T-cell (primary cell): ENCODE data around the gene REXO4. TPM values are rescaled to one million over a fixed set of nuclear protein-coding genes. Genes with fewer than 3 reads are reported as not detected.
"Not testable (repeated sequence)": the region's sequence is repeated elsewhere in the genome, so short reads cannot be mapped to it uniquely, and the experiment has no call there.

Experiments
- ATAC-seq, 4 experiments: fragments of 200-7000 bp in 3 of 4; fragments of 150-1000 bp in 1 of 4; cut with Tn5 transposase; replicated peaks in 1 of 4; 1 replicate in 3 of 4; 2 replicates in 1 of 4; pipeline ENCODE4 v1.10.0; 2021; ENCODE audit warnings: moderate library complexity in 3 of 4, mild to moderate bottlenecking in 2 of 4, moderate number of reproducible peaks in 1 of 4
- CTCF ChIA-PET, 2 donors: fragments of 300-600 bp; sonication (Branson Sonifier 250); formaldehyde crosslinking; loops; one replicate each; lab custom pipeline; 2022; ENCODE audit warnings: antibody characterized with exemption in 2 of 2; lab: Charles Lee
- POLR2A ChIA-PET, 2 donors: fragments of 300-600 bp; sonication (Branson Sonifier 250); formaldehyde crosslinking; loops; one replicate each; lab custom pipeline; 2022; ENCODE audit warnings: antibody characterized with exemption in 2 of 2; lab: Charles Lee
- DNase-seq, 35 experiments: peaks; one replicate each; pipeline versions ENCODE4 v3.0.0 to v3.0.0-alpha.2; 2013 to 2023
- H3K27ac ChIP-seq: one replicate; pipeline ENCODE4 v1.5.1; 2013; ENCODE audit warnings: low read length
- H3K27me3 ChIP-seq, 2 experiments: replicated peaks in 1 of 2; 1 replicate in 1 of 2; 2 replicates in 1 of 2; pipeline versions ENCODE4 v1.6.1 to v1.7.0; 2013; ENCODE audit warnings: low read length in 1 of 2, mixed read lengths in 1 of 2; ENCODE audit not compliant: control insufficient read depth in 2 of 2, insufficient read depth in 2 of 2; ENCODE audit errors: extremely low read depth in 1 of 2
- H3K36me3 ChIP-seq, 2 donors: 1 replicate in 1 of 2; 2 replicates in 1 of 2; pipeline versions ENCODE4 v1.6.1 to v1.7.0; 2013; ENCODE audit warnings: low read length in 1 of 2; ENCODE audit not compliant: control insufficient read depth in 2 of 2, insufficient read depth in 1 of 2; ENCODE audit errors: extremely low read depth in 1 of 2
- H3K4me1 ChIP-seq, 2 experiments: 1 replicate in 1 of 2; 2 replicates in 1 of 2; pipeline versions ENCODE4 v1.6.1 to v1.7.0; 2013; ENCODE audit warnings: low read length in 2 of 2, mixed read lengths in 1 of 2; ENCODE audit not compliant: insufficient read depth in 2 of 2, control insufficient read depth in 1 of 2; ENCODE audit errors: extremely low read depth in 1 of 2
- H3K4me3 ChIP-seq, 2 donors: 1 replicate in 1 of 2; 2 replicates in 1 of 2; pipeline versions ENCODE4 v1.5.1 to v1.7.0; 2013; ENCODE audit warnings: mild to moderate bottlenecking in 2 of 2, low read length in 1 of 2, moderate library complexity in 1 of 2; ENCODE audit not compliant: control insufficient read depth in 1 of 2; ENCODE audit errors: extremely low read depth in 1 of 2
- H3K9me3 ChIP-seq: 2 replicates; pipeline ENCODE4 v1.7.0; 2013
- H3K27ac Mint-ChIP-seq, 2 donors: one replicate each; pipeline ENCODE4 v1.8.0; 2020 to 2021; ENCODE audit warnings: mild to moderate bottlenecking in 2 of 2, mixed read lengths in 2 of 2
- H3K27me3 Mint-ChIP-seq, 2 donors: one replicate each; pipeline ENCODE4 v1.8.0; 2021 to 2022; ENCODE audit warnings: mixed read lengths in 2 of 2
- H3K36me3 Mint-ChIP-seq: one replicate; pipeline ENCODE4 v1.8.0; 2021; ENCODE audit warnings: mixed read lengths
- H3K4me1 Mint-ChIP-seq, 3 donors: one replicate each; pipeline ENCODE4 v1.8.0; 2020 to 2022; ENCODE audit warnings: mixed read lengths in 3 of 3, mild to moderate bottlenecking in 1 of 3
- H3K4me3 Mint-ChIP-seq, 3 donors: one replicate each; pipeline ENCODE4 v1.8.0; 2020 to 2022; ENCODE audit warnings: mild to moderate bottlenecking in 3 of 3, mixed read lengths in 3 of 3, moderate library complexity in 3 of 3
- H3K9me3 Mint-ChIP-seq, 3 donors: one replicate each; pipeline ENCODE4 v1.8.0; 2020 to 2022; ENCODE audit warnings: mixed read lengths in 3 of 3
- WGBS: methylation state at CpG from one replicate; pipeline ENCODE4 v1.1.5; 2013; ENCODE audit warnings: missing lambda C conversion rate; ENCODE audit not compliant: insufficient coverage; 5-methylcytosine and 5-hydroxymethylcytosine counted together
- total RNA-seq, 35 experiments: library from RNA in 6 of 35; stranded (reverse) in 6 of 35; fragments of 120-200 nt in 1 of 35; gene quantifications; one replicate each; pipeline versions ENCODE4 v1.2.1 to v1.2.4 and lab custom pipeline; 2013 to 2026

REXO4 gene
- total RNA-seq, 5 donors from 2014 or later (not counting 1 experiment from before 2014, with no cell fraction given): 23.6 to 44.5 (median 34.9) TPM

DNA sequence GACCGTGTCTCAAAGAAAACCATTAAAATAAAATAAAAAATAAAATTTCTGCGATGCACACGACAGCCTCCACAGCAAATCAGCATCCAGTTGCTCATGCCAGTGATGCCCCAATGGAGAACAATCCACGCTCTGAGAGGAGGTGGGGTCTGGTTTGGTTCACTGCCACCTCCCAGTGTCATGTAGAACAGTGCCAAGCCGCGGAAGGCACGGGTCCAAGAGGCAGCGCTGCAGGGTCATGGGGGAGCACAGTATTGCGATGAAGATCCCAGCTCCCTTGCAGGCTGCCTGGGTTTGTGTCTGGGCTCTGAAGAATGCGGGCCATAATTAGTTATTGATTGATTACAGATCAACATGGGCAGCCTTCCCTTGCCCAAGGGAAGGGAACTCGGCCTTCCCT is 35.8 kb upstream of the REXO4 start:
- no peaks in the 10 kb centered on the region for H3K36me3 ChIP-seq
- H3K36me3 Mint-ChIP-seq: no peaks in the 10 kb centered on the region
- no peak overlapping the region for H3K27ac Mint-ChIP-seq
- peaks cover 0 to 51% of the 10 kb centered on the region in 2 experiments for H3K27me3 ChIP-seq
- no peak overlapping the region for H3K27ac ChIP-seq
- peaks cover 0 to 4% of the 10 kb centered on the region in 2 experiments for H3K4me1 ChIP-seq
- no peaks in the 10 kb centered on the region for H3K9me3 Mint-ChIP-seq
- H3K9me3 ChIP-seq: no peaks in the 10 kb centered on the region
- WGBS: 81% methylated on average over 8 of the region's 11 CpGs
- no peak overlapping the region for H3K4me3 ChIP-seq
- ATAC-seq (no peak), DNase-seq (no peak)
- ChIA-PET POLR2A (no interaction called here), CTCF (no interaction called here)
- H3K4me1 Mint-ChIP-seq: peaks cover 0 to 2% (median under 1%) of the 10 kb centered on the region in 3 donors
- no peak overlapping the region for H3K4me3 Mint-ChIP-seq
- H3K27me3 Mint-ChIP-seq: peaks cover 0 to 2% of the 10 kb centered on the region in 2 donors

DNA sequence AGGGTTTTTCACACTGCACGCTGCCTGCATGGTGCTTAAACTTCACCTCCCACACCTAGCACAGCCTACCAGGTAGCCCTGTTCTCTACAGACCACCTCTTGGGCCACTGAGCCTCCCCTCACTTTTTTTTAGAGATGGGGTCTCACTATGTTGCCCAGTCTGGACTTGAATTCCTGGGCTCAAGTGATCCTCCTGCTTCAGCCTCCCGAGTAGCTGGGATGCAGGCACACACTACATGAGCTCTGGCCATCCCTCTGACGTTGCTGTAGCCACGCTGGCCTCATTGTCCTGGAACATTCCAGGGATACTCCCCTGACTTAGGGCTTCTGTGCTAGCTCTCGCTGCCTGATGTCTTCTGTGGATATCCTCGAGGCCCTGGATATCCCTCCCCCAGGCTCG is 34.8 kb upstream of the REXO4 start:
- no peak for DNase-seq
- ChIA-PET CTCF (no interaction called here), POLR2A (no interaction called here)
- Mint-ChIP-seq H3K36me3 (no peaks in the 10 kb centered on the region), H3K27ac (no peak overlapping the region), H3K27me3 (peaks cover 0 to 2% of the 10 kb centered on the region in 2 donors), H3K9me3 (no peaks in the 10 kb centered on the region), H3K4me1 (no peaks in the 10 kb centered on the region), H3K4me3 (no peak overlapping the region)
- Histone ChIP-seq H3K27me3 (peaks cover 0 to 50% of the 10 kb centered on the region in 2 experiments), H3K4me1 (no peaks in the 10 kb centered on the region), H3K9me3 (no peaks in the 10 kb centered on the region), H3K36me3 (no peaks in the 10 kb centered on the region), H3K4me3 (no peak overlapping the region), H3K27ac (no peak overlapping the region)
- 69% methylated on average over 6 of the region's 7 CpGs for WGBS
- no peak for ATAC-seq

DNA sequence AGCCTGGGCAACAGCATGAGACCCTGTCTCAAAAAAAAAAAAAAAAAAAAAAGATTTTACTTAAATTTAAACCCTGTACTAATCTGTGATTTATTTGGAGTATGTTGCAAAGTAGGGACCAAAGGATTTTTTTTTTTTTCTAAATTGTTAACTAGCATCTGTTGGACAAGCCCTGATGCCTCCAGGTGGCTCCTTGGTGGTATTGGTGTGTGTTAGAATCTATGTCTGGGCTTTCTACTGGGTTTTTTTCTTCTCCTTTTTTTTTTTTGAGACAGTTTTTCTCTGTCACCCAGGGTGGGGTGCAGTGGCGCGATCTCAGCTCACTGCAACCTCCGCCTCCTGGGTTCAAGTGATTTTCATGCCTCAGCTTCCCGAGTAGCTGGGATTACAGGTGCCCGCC is 34.1 kb upstream of the REXO4 start:
- H3K27ac ChIP-seq, H3K4me1 Mint-ChIP-seq, POLR2A ChIA-PET, DNase-seq, H3K36me3 Mint-ChIP-seq, ATAC-seq, H3K4me1 ChIP-seq, H3K4me3 Mint-ChIP-seq, H3K36me3 ChIP-seq, CTCF ChIA-PET, H3K4me3 ChIP-seq, H3K27me3 Mint-ChIP-seq, H3K9me3 ChIP-seq, H3K9me3 Mint-ChIP-seq, H3K27ac Mint-ChIP-seq: not testable (repeated sequence)
- no CpG with 5 or more reads among the region's 5 CpGs for WGBS
- H3K27me3 ChIP-seq: peaks cover 0 to 49% of the 10 kb centered on the region in 2 experiments

DNA sequence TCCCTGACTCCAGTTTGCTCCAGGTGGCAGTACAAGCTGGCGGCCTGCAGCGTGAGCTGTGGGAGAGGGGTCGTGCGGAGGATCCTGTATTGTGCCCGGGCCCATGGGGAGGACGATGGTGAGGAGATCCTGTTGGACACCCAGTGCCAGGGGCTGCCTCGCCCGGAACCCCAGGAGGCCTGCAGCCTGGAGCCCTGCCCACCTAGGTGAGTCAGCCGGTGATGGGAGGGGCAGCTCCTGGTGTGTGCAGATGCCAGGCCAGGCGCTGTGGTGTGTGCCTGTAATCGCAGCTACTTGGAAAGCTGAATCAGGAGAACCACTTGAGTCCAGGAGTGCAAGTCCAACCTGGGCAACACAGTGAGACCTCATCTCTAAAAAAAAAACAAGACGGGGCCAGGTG is 31.9 kb upstream of the REXO4 start:
- DNase-seq (no peak), ATAC-seq (no peak)
- Histone ChIP-seq H3K27me3 (peaks cover 0 to 37% of the 10 kb centered on the region in 2 experiments), H3K9me3 (no peaks in the 10 kb centered on the region), H3K27ac (no peak overlapping the region), H3K36me3 (no peaks in the 10 kb centered on the region), H3K4me1 (no peaks in the 10 kb centered on the region), H3K4me3 (no peak overlapping the region)
- no peaks in the 10 kb centered on the region for H3K4me1 Mint-ChIP-seq
- no peaks in the 10 kb centered on the region for H3K36me3 Mint-ChIP-seq
- no peak overlapping the region for H3K4me3 Mint-ChIP-seq
- WGBS: 85% methylated on average over 12 of the region's 12 CpGs
- ChIA-PET CTCF (no interaction called here), POLR2A (no interaction called here)
- peaks cover 4 to 6% of the 10 kb centered on the region in 2 donors for H3K27me3 Mint-ChIP-seq
- no peak overlapping the region for H3K27ac Mint-ChIP-seq
- no peaks in the 10 kb centered on the region for H3K9me3 Mint-ChIP-seq

DNA sequence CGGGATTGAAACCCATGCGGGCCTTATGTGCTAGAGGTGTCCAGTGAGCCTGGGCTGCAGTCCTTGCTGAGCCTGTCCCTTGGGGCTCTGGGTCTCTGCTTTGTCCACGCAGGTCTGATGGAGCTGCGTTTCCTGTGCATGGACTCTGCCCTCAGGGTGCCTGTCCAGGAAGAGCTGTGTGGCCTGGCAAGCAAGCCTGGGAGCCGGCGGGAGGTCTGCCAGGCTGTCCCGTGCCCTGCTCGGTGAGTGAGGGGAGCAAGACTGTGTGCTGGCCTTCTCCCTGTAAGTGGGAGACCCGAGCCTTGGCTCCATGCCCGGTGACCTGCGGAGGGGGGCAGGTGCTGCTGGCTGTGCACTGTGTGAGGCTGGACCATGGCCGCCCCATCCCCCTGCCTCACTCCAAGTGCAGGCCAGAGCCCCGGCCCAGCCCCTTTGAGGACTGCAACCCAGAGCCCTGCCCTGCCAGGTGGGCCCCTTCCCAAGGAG is 30.7 kb upstream of the REXO4 start:
- no peak for DNase-seq
- CTCF ChIA-PET: no interaction called here

DNA sequence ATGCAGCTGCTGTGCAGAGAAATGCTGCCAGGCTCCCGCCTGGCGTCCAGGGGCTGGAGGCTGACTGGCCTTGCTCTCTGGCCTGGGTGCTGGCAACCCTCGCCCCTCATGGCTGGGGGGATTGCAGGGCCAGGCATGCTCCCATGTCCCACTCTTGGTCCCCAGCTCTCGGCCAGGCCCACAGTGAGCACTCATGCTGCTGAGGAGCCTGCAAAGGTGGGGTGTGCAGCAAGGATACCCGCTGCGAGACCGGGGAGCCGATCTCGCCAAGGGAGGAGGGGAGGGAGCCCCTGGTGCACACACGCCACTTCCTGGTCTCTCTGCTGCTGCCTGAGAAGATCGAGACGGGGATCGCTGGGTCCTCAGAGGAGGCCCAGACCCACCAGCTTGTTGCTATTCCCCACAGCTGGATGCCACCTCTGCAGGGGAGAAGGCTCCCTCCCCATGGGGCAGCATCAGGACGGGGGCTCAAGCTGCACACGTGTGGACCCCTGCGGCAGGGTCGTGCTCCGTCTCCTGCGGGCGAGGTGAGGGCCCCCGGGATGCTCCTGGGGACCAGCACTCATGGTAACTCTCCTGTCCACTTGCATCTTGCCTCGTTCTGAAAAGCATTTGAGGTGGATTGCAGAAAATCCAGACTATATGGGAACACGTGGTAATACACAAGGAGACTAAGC is 27.6 kb upstream of the REXO4 start:
- POLR2A ChIA-PET: no interaction called here
- H3K27ac Mint-ChIP-seq: no peak overlapping the region
- H3K9me3 Mint-ChIP-seq: no peaks in the 10 kb centered on the region
- H3K27me3 ChIP-seq: peaks cover 0 to 36% of the 10 kb centered on the region in 2 experiments
- H3K4me1 ChIP-seq: no peaks in the 10 kb centered on the region
- no peaks in the 10 kb centered on the region for H3K9me3 ChIP-seq
- no peak overlapping the region for H3K4me3 Mint-ChIP-seq
- WGBS: 82% methylated on average over 22 of the region's 23 CpGs
- CTCF ChIA-PET: no interaction called here
- no peak overlapping the region for H3K4me3 ChIP-seq
- H3K27me3 Mint-ChIP-seq: peaks cover 3 to 4% of the 10 kb centered on the region in 2 donors
- DNase-seq (no peak), ATAC-seq (no peak)
- no peak overlapping the region for H3K27ac ChIP-seq
- no peaks in the 10 kb centered on the region for H3K36me3 Mint-ChIP-seq
- no peaks in the 10 kb centered on the region for H3K36me3 ChIP-seq
- H3K4me1 Mint-ChIP-seq: no peaks in the 10 kb centered on the region

More for the DNA sequence above, 30.7 kb upstream of the REXO4 start:
- Mint-ChIP-seq H3K4me1 (no peaks in the 10 kb centered on the region), H3K27me3 (peaks cover 3 to 4% of the 10 kb centered on the region in 2 donors), H3K36me3 (no peaks in the 10 kb centered on the region), H3K4me3 (no peak overlapping the region), H3K27ac (no peak overlapping the region), H3K9me3 (no peaks in the 10 kb centered on the region)
- Histone ChIP-seq H3K27me3 (peaks cover 0 to 37% of the 10 kb centered on the region in 2 experiments), H3K4me3 (no peak overlapping the region), H3K4me1 (no peaks in the 10 kb centered on the region), H3K27ac (no peak overlapping the region), H3K9me3 (no peaks in the 10 kb centered on the region), H3K36me3 (no peaks in the 10 kb centered on the region)
- POLR2A ChIA-PET: no interaction called here
- ATAC-seq: no peak
- WGBS: 87% methylated on average over 13 of the region's 13 CpGs
